Stomach smooth muscle (tissue), 2 donors: ENCODE measurements around the gene MGAT4B.

ENCODE experiments used
- H3K27ac ChIP-seq: one replicate; pipeline ENCODE4 v1.7.0; 2013; ENCODE audit warnings: mild to moderate bottlenecking, low read length, inconsistent platforms
- H3K27me3 ChIP-seq, 2 donors: one replicate each; pipeline ENCODE4 v1.7.0; 2013; ENCODE audit warnings: low read length in 2 of 2; ENCODE audit not compliant: insufficient read depth in 2 of 2, control insufficient read depth in 1 of 2
- H3K36me3 ChIP-seq, 2 donors: one replicate each; pipeline ENCODE4 v1.7.0; 2013; ENCODE audit warnings: low read length in 2 of 2; ENCODE audit not compliant: control insufficient read depth in 2 of 2, insufficient read depth in 2 of 2
- H3K4me1 ChIP-seq: one replicate; pipeline ENCODE4 v1.7.0; 2013; ENCODE audit warnings: low read length; ENCODE audit not compliant: control insufficient read depth, insufficient read depth
- H3K4me3 ChIP-seq, 2 donors: one replicate each; pipeline ENCODE4 v1.7.0; 2013; ENCODE audit warnings: low read length in 2 of 2
- H3K9ac ChIP-seq, 2 donors: one replicate each; pipeline ENCODE4 v1.7.0; 2013; ENCODE audit warnings: low read length in 2 of 2, mild to moderate bottlenecking in 1 of 2
- H3K9me3 ChIP-seq, 2 donors: one replicate each; pipeline ENCODE4 v1.7.0; 2013; ENCODE audit warnings: low read length in 2 of 2; ENCODE audit not compliant: control insufficient read depth in 2 of 2
- donor health status: healthy.
- donor health status: Pancreatic carcinoma.

MGAT4B gene

GRCh38 chr5:179805070-179805528 is 1.6 kb downstream of the MGAT4B start:
- Histone ChIP-seq H3K27me3 (no peaks in the 10 kb centered on the region), H3K27ac (peak overlapping the region; percentile 53), H3K9ac (peak overlapping the region; percentile 39 to 72), H3K9me3 (no peaks in the 10 kb centered on the region), H3K36me3 (no peaks in the 10 kb centered on the region), H3K4me3 (peak overlapping the region; percentile 65 to 81), H3K4me1 (peaks cover 47% of the 10 kb centered on the region)

- H3K9me3 ChIP-seq, result no peaks in the 10 kb centered on the region
- H3K4me3 ChIP-seq, result peak overlapping the region in 1 of 2 donors; percentile 15
- H3K27me3 ChIP-seq, result no peaks in the 10 kb centered on the region
- H3K36me3 ChIP-seq, result peaks cover 0 to 5% of the 10 kb centered on the region in 2 donors
- peak overlapping the region; percentile 53 for H3K27ac ChIP-seq
- H3K4me1 ChIP-seq, result peaks cover 47% of the 10 kb centered on the region
- H3K9ac ChIP-seq, result peak overlapping the region; percentile 39 to 72
Measured at GRCh38 chr5:179804555-179804947, 2.1 kb downstream of the MGAT4B start.

GRCh38 chr5:179803651-179804554 is 2.8 kb downstream of the MGAT4B start:
- Histone ChIP-seq H3K27ac (no peak overlapping the region), H3K4me3 (peak overlapping the region in 1 of 2 donors; percentile 15), H3K9ac (peak overlapping the region in 1 of 2 donors; percentile 72), H3K4me1 (peaks cover 47% of the 10 kb centered on the region), H3K36me3 (peaks cover 0 to 11% of the 10 kb centered on the region in 2 donors), H3K9me3 (no peaks in the 10 kb centered on the region), H3K27me3 (no peaks in the 10 kb centered on the region)

GRCh38 chr5:179802950-179803562 is 3.6 kb downstream of the MGAT4B start:
- Histone ChIP-seq H3K9me3 (no peaks in the 10 kb centered on the region), H3K4me1 (peaks cover 47% of the 10 kb centered on the region), H3K27ac (peak overlapping the region; percentile 11), H3K27me3 (no peaks in the 10 kb centered on the region), H3K9ac (peak overlapping the region in 1 of 2 donors; percentile 29), H3K4me3 (no peak overlapping the region), H3K36me3 (peaks cover 6 to 20% of the 10 kb centered on the region in 2 donors)

GRCh38 chr5:179802207-179802883 is 4.3 kb downstream of the MGAT4B start:
- Histone ChIP-seq H3K9me3 (no peaks in the 10 kb centered on the region), H3K27me3 (no peaks in the 10 kb centered on the region), H3K4me3 (no peak overlapping the region), H3K9ac (peak overlapping the region in 1 of 2 donors; percentile 29), H3K27ac (peak overlapping the region; percentile 11), H3K4me1 (peaks cover 41% of the 10 kb centered on the region), H3K36me3 (peaks cover 7 to 21% of the 10 kb centered on the region in 2 donors)

GRCh38 chr5:179801304-179802206 is 5.1 kb downstream of the MGAT4B start:
- Histone ChIP-seq H3K4me1 (peaks cover 47% of the 10 kb centered on the region), H3K27me3 (no peaks in the 10 kb centered on the region), H3K9me3 (no peaks in the 10 kb centered on the region), H3K36me3 (peaks cover 7 to 21% of the 10 kb centered on the region in 2 donors), H3K4me3 (peak overlapping the region in 1 of 2 donors; percentile 40), H3K27ac (peak overlapping the region; percentile 11), H3K9ac (no peak overlapping the region)

GRCh38 chr5:179800696-179801201 is 5.9 kb downstream of the MGAT4B start:
- no peak overlapping the region for H3K4me3 ChIP-seq
- H3K27ac ChIP-seq, result no peak overlapping the region
- H3K4me1 ChIP-seq, result peaks cover 50% of the 10 kb centered on the region
- no peak overlapping the region for H3K9ac ChIP-seq
- peaks cover 7 to 21% of the 10 kb centered on the region in 2 donors for H3K36me3 ChIP-seq
- H3K9me3 ChIP-seq, result no peaks in the 10 kb centered on the region
- H3K27me3 ChIP-seq, result no peaks in the 10 kb centered on the region

- peaks cover 7 to 21% of the 10 kb centered on the region in 2 donors for H3K36me3 ChIP-seq
- no peak overlapping the region for H3K4me3 ChIP-seq
- no peak overlapping the region for H3K9ac ChIP-seq
- no peaks in the 10 kb centered on the region for H3K9me3 ChIP-seq
- no peaks in the 10 kb centered on the region for H3K27me3 ChIP-seq
- no peak overlapping the region for H3K27ac ChIP-seq
- peaks cover 50% of the 10 kb centered on the region for H3K4me1 ChIP-seq
Measured at GRCh38 chr5:179800071-179800695, 6.5 kb downstream of the MGAT4B start.

- no peaks in the 10 kb centered on the region for H3K27me3 ChIP-seq
- no peak overlapping the region for H3K27ac ChIP-seq
- peaks cover 50% of the 10 kb centered on the region for H3K4me1 ChIP-seq
- H3K4me3 ChIP-seq, result no peak overlapping the region
- no peaks in the 10 kb centered on the region for H3K9me3 ChIP-seq
- H3K9ac ChIP-seq, result no peak overlapping the region
- peaks cover 7 to 21% of the 10 kb centered on the region in 2 donors for H3K36me3 ChIP-seq
Measured at GRCh38 chr5:179799644-179799973, 7.1 kb downstream of the MGAT4B start.
